NCI-H446 (cell line): ENCODE data around the gene NUMBL.
A peak's percentile ranks its signal among the peaks of the same experiment; 100 is the strongest.
"Not testable (repeated sequence)": the region's sequence is repeated elsewhere in the genome, so short reads cannot be mapped to it uniquely, and the experiment has no call there.

Experiments
- DNase-seq, 2 experiments: peaks; one replicate each; lab custom pipeline; 2025; lab: John Stamatoyannopoulos, UW

NUMBL gene

GRCh38 chr19:40629346-40629745, 61.1 kb downstream of the NUMBL start:
- no peak for DNase-seq

- DNase-seq = no peak
Observed at GRCh38 chr19:40627486-40628279, 62.8 kb downstream of the NUMBL start.

- no peak for DNase-seq
Observed at GRCh38 chr19:40626918-40627317, 63.5 kb downstream of the NUMBL start.

- no peak for DNase-seq
Observed at GRCh38 chr19:40625406-40626120, 64.9 kb downstream of the NUMBL start.

GRCh38 chr19:40624369-40625153, 65.9 kb downstream of the NUMBL start:
- not testable (repeated sequence) for DNase-seq

GRCh38 chr19:40623403-40624251, 66.8 kb downstream of the NUMBL start:
- peak in 1 of 2 experiments; percentile 48 for DNase-seq

- DNase-seq = no peak
Observed at GRCh38 chr19:40622773-40623075, 67.7 kb downstream of the NUMBL start.

- DNase-seq = no peak
Observed at GRCh38 chr19:40621966-40622772, 68.3 kb downstream of the NUMBL start.

- no peak for DNase-seq
Observed at GRCh38 chr19:40621283-40621682, 69.2 kb downstream of the NUMBL start.

- no peak for DNase-seq
Observed at GRCh38 chr19:40620161-40620485, 70.3 kb downstream of the NUMBL start.

GRCh38 chr19:40619333-40620160, 70.9 kb downstream of the NUMBL start:
- DNase-seq = no peak

GRCh38 chr19:40617961-40618360, 72.5 kb downstream of the NUMBL start:
- no peak for DNase-seq

GRCh38 chr19:40616941-40617340, 73.5 kb downstream of the NUMBL start:
- no peak for DNase-seq

- no peak for DNase-seq
Observed at GRCh38 chr19:40616178-40616577, 74.3 kb downstream of the NUMBL start.
